Measurements from ENCODE around the gene KDM4C. TPM values are rescaled to one million over a fixed set of nuclear protein-coding genes. Genes with fewer than 3 reads are reported as not detected.
A peak's percentile ranks its signal among the peaks of the same experiment; 100 is the strongest.

KDM4C gene
- polyA plus RNA-seq, 1 experiment = 12.1 TPM

- Histone ChIP-seq H3K27ac (ENCODE audit: low read depth, low read length) (peak overlapping the region; percentile 80), H3K9me3 (ENCODE audit: control insufficient read depth, insufficient read depth, low read length) (no peaks in the 10 kb centered on the region; the same call in 1 of the 2 replicates), H3K27me3 (ENCODE audit: control insufficient read depth, insufficient read depth, low read length) (no peaks in the 10 kb centered on the region), H3K4me3 (ENCODE audit: low read depth, low read length) (peak overlapping the region; percentile 96)
- TF ChIP-seq CTCF (IDR thresholded peaks at IDR 0.05; ENCODE audit: low read depth, low read length) = no peak
- CTCF ChIA-PET = no interaction called here
- peak; percentile 6 for DNase-seq (ENCODE audit: low read depth, low spot score)
- POLR2A ChIA-PET = interaction anchor here (2.0 kb wide), 1 partner anchor 77 kb away, joined by 7 read pairs; no protein-coding TSS in a partner anchor
Observed at GRCh38 chr9:6758498-6759184, 868 bp downstream of the KDM4C start.

GRCh38 chr9:6759185-6759977 lies 1.6 kb downstream of the KDM4C start:
- no peak for TF ChIP-seq CTCF (IDR thresholded peaks at IDR 0.05; ENCODE audit: low read depth, low read length)
- DNase-seq (ENCODE audit: low read depth, low spot score) = peak; percentile 44
- Histone ChIP-seq H3K27ac (ENCODE audit: low read depth, low read length) (peak overlapping the region; percentile 80), H3K27me3 (ENCODE audit: control insufficient read depth, insufficient read depth, low read length) (no peaks in the 10 kb centered on the region), H3K4me3 (ENCODE audit: low read depth, low read length) (peak overlapping the region; percentile 96), H3K9me3 (ENCODE audit: control insufficient read depth, insufficient read depth, low read length) (no peaks in the 10 kb centered on the region; the same call in 1 of the 2 replicates)
- POLR2A ChIA-PET = no interaction called here
- CTCF ChIA-PET = interaction anchor here (0.7 kb wide), 1 partner anchor 900 kb away, joined by 5 read pairs; no protein-coding TSS in a partner anchor

GRCh38 chr9:6761306-6761705 lies 3.5 kb downstream of the KDM4C start:
- H3K27me3 ChIP-seq (ENCODE audit: control insufficient read depth, insufficient read depth, low read length) = no peaks in the 10 kb centered on the region
- H3K27ac ChIP-seq (ENCODE audit: low read depth, low read length) = no peak overlapping the region
- no peak for TF ChIP-seq CTCF (IDR thresholded peaks at IDR 0.05; ENCODE audit: low read depth, low read length)
- no peak for DNase-seq (ENCODE audit: low read depth, low spot score)
- H3K4me3 ChIP-seq (ENCODE audit: low read depth, low read length) = no peak overlapping the region
- ChIA-PET CTCF (no interaction called here), POLR2A (no interaction called here)
- no peaks in the 10 kb centered on the region; the same call in 1 of the 2 replicates for H3K9me3 ChIP-seq (ENCODE audit: control insufficient read depth, insufficient read depth, low read length)

- ChIA-PET CTCF (no interaction called here), POLR2A (no interaction called here)
- Histone ChIP-seq H3K9me3 (ENCODE audit: control insufficient read depth, insufficient read depth, low read length) (no peaks in the 10 kb centered on the region; the same call in 1 of the 2 replicates), H3K27ac (ENCODE audit: low read depth, low read length) (no peak overlapping the region), H3K4me3 (ENCODE audit: low read depth, low read length) (no peak overlapping the region), H3K27me3 (ENCODE audit: control insufficient read depth, insufficient read depth, low read length) (no peaks in the 10 kb centered on the region)
- DNase-seq (ENCODE audit: low read depth, low spot score) = no peak
- no peak for TF ChIP-seq CTCF (IDR thresholded peaks at IDR 0.05; ENCODE audit: low read depth, low read length)
Observed at GRCh38 chr9:6763244-6763643, 5.5 kb downstream of the KDM4C start.

- no peak for TF ChIP-seq CTCF (IDR thresholded peaks at IDR 0.05; ENCODE audit: low read depth, low read length)
- no peak overlapping the region for H3K27ac ChIP-seq (ENCODE audit: low read depth, low read length)
- H3K9me3 ChIP-seq (ENCODE audit: control insufficient read depth, insufficient read depth, low read length) = no peaks in the 10 kb centered on the region
- H3K27me3 ChIP-seq (ENCODE audit: control insufficient read depth, insufficient read depth, low read length) = no peaks in the 10 kb centered on the region
- CTCF ChIA-PET = no interaction called here
- no peak overlapping the region for H3K4me3 ChIP-seq (ENCODE audit: low read depth, low read length)
- POLR2A ChIA-PET = no interaction called here
- DNase-seq (ENCODE audit: low read depth, low spot score) = no peak
Observed at GRCh38 chr9:6764011-6764410, 6.2 kb downstream of the KDM4C start.
